Activated CD8-positive, alpha-beta memory T cell treated with anti-CD3 and anti-CD28 coated beads, Interleukin-2, amount 50 U/mL, for 1 hour (primary cell): ENCODE measurements around the gene DONSON.
A peak's percentile ranks its signal among the peaks of the same experiment; 100 is the strongest.
"Not testable (repeated sequence)": the region's sequence is repeated elsewhere in the genome, so short reads cannot be mapped to it uniquely, and the experiment has no call there.

Experiments used
- DNase-seq: peaks from one replicate; pipeline ENCODE4 v3.0.0-alpha.2; 2020; ENCODE audit errors: extremely low read depth

The DONSON gene, protein sequence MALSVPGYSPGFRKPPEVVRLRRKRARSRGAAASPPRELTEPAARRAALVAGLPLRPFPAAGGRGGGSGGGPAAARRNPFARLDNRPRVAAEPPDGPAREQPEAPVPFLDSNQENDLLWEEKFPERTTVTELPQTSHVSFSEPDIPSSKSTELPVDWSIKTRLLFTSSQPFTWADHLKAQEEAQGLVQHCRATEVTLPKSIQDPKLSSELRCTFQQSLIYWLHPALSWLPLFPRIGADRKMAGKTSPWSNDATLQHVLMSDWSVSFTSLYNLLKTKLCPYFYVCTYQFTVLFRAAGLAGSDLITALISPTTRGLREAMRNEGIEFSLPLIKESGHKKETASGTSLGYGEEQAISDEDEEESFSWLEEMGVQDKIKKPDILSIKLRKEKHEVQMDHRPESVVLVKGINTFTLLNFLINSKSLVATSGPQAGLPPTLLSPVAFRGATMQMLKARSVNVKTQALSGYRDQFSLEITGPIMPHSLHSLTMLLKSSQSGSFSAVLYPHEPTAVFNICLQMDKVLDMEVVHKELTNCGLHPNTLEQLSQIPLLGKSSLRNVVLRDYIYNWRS

DNA sequence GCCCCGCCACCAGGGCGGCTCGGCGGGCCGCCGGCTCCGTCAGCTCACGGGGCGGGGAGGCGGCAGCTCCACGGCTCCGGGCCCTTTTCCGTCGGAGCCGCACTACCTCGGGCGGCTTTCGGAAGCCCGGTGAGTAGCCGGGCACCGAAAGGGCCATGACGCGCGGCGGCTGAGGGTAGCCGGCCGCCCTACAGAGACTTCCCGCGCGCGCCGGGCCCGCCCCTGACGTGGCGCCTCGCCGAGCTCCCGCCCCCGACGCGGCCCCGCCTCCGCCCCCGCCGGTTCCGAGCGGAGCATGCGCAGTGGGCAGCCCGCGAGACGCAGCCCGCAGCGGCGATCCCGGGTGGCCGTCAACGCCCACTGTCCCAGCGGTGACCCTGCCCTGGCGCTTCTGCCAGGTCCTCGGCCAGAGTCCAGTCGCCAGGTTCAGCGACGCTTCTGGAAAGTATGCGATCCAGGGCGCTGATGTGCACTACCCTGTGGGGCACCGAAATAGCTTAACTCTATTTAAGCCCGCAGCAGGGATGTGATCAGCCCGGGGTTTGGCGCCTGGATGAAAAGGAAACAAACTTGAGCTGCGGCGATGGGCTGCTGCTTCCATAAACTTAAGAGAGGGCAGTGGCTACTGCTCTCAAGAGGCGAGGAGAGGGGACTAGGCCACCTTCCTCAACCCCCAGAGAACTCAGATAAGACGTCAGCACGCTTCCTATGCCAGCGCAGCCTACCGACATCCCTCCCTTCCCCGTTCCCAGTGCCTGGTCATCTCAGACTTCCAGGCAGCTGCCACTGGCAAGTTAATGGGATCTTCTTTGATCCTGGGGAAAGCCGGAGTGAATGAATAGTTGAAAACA lies at the start of gene DONSON:
Gene DONSON, minus strand, starts transcription at position 200 of the 851 bp plus-strand sequence. Its CDS starts 43 bp downstream, at position 157.
- peak; percentile 48 for DNase-seq

DNA sequence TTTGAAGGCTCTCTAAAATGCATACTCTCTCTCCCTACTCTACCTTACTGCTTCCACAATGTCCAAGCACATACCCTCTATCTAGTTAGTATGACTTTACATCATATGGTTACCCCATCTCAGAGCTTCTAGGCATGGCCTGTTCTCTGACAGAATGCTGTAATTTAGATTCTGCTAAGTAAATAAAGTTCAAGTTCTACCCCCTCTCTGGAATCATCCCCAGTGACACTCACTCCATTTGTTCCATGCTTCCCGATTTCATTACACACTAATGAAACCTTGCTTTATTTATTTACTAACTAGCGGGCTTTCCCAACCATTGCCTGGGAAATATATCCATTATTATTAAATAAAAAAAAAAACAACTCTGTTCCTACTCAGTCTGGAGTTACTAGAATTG lies 45.8 kb upstream of the DONSON start:
- no peak for DNase-seq

DNA sequence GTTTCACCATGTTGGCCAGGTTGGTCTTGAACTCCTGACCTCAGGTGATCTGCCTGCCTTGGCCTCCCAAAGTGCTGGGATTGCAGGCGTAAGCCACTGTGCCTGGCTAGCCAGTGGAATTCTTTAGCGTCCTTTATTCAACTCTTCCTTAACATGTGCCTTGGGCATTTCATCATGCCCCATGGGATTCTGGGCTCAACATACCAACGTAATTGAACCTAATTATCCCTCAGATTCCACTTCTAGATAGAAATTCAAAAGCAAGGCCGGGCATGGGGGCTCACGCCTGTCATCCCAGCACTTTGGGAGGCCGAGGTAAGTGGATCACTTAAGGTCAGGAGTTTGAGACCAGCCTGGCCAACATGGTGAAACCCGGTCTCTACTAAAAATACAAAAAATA lies 37.7 kb upstream of the DONSON start:
- not testable (repeated sequence) for DNase-seq

DNA sequence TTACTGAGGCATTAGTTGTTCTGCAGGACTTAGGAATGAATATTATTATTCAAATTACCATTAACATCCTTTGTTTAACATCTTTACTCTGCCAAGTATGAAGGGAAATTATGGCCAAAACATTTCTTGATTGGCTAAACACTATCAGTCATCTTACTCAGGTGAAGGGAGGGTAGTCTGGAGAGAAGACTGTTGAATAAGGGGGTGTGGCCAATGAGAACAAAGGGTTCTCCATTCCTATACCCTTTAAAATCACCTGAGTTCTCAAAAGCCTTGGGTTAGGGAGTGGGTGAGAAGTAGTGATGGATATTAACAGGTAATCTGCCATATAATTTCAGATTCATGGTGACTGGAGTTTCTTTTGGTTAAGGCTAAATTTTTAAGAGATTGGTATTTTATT lies 33.8 kb upstream of the DONSON start:
- no peak for DNase-seq

DNA sequence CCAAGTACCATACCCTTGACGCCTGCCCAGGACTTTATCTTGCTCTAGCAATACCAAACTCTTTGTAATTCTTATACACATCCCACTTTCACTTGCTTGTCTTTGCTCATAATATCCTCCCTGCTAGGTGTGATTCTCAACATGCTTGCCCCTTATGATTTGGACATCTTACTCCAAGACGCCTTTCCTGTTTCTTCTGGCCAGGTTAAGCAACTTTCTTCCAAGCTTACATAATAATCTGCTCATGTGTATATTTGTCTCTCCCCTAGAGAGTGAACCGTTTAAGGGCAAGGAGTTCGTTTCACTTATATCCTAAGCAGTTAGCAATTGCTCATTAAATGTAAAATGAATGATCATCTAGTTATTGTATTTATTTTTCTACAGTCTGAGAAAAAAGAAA lies 31.2 kb upstream of the DONSON start:
- DNase-seq: no peak

DNA sequence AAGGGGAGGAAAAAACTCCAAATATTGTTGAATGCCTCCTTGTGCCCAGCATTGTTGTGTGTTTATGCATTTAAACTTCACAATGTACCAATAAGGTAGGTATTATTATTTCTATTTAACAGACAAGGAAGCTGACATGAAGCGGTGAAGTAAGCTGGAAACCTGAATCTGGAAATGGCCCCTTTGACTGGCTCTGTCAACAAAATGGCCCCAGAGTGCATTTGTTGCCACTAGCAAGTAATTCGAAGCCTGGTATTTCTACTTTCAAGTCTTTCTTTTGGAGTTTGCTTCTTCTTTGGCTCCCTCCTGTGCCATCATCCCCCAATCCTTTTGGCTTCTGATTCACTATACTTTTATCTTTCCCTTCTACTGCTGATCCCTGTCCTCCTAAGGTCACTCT lies 29.9 kb upstream of the DONSON start:
- DNase-seq: no peak

DNA sequence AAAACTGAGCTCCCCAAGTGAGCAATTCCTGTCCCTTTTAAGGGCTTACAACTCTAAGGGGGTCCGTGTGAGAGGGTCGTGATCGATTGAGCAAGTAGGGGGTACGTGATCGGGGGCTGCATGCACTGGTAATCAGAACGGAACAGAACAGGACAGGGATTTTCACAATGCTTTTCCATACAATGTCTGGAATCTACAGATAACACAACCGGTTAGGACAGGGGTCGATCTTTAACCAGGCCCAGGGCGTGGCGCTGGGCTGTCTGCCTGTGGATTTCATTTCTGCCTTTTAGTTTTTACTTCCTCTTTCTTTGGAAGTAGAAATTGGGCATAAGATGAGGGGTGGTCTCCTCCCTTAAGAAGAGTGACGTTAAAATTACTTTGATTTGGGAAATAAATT lies 29.1 kb upstream of the DONSON start:
- DNase-seq: not testable (repeated sequence)

DNA sequence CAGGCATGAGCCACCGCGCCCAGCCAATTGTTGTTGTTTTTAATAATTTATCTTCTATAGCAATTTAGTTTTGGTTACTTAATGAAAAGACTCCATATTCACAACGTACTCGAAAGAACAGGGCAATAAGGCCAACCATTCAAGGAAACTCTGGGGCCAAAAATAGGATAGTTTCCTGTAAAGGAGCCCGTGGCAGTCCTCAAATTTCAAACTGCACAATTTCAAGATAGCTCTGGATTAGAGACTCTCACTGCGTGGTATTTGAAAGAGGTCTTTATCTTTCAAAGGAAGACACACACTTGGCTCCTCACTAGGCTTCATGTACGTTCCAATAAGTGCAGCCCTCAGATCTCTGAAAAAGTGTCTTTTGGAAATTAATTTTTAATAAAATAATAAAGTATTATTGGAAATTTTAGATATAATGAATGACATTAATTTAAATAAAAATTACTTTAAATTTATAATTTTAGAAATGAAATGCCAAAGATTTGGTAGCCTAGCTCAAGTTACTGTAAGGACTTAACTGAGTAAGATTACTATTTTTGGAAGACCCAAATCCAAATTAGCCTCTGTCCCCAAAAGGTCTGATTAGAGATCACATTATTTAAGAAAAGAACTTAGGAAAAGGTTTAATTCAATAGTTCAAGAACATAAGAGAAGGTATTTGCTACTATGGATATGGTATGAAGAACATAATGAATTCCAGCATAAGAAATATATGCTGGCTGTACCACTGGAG lies 22.7 kb upstream of the DONSON start:
- no peak for DNase-seq

DNA sequence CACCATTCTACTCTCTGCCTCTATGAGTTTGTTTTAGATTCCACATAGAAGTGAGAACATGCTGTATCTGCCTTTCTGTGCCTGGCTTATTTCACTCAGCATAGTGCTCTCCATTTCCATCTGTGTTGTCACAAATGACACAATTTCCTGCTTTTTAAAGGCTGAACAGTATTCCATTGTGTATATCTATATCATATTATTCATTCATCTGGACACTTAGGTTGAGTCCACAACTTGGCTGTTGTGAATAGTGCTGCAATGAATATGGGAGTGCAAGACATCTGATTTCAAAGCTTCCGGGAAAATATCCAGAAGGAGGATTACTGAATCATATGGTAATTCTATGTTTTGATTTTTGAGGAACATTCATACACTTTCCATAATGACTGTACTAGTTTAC lies 20.1 kb upstream of the DONSON start:
- DNase-seq: no peak

DNA sequence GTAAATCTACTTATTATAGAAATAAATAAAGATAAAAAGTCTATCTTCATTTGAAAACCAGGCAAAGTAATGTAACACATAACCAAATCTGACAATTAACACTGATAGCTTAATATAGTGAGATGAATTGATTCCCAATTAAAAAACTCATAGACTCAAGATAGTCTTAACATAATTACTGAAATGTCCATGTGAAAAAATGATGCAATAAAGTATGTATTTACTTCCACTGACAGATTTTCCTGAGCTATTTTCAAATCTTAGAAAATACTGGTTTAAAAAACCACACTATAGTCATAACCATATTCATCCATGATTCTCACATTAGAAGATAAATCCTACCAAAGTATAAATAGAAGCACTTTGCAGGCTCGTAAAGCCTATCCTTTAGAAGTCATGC lies 9.6 kb upstream of the DONSON start:
- DNase-seq: no peak

DNA sequence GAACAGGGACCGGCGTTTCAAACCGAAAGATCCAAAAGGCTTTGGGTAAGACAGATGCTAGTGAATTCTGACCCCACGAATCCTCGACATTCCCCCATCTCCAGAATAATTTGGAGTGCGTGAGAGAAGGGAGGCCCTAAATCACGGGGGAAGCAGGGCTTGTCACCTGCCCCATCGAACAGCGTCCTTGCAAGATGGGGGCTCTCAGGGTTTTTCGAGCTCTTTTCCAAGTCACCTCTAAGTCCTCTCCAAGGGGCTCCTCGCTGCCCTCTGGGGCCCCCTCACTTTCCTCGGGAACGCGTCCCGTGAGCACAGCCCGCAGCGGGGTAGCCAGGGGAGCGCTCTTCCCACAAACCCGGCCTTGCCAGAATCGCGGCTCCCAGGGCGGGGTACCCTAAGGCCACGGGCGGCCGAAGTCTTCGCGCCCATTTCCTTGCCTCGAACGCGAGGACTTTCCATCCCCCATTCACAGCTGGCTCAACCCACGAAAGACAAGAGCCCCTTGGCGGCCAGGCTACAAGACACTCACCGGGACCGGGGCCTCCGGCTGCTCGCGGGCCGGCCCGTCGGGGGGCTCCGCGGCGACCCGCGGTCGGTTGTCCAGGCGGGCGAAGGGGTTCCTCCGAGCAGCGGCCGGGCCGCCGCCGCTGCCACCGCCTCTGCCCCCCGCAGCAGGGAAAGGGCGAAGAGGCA lies 546 bp downstream of the DONSON start:
- DNase-seq: no peak

DNA sequence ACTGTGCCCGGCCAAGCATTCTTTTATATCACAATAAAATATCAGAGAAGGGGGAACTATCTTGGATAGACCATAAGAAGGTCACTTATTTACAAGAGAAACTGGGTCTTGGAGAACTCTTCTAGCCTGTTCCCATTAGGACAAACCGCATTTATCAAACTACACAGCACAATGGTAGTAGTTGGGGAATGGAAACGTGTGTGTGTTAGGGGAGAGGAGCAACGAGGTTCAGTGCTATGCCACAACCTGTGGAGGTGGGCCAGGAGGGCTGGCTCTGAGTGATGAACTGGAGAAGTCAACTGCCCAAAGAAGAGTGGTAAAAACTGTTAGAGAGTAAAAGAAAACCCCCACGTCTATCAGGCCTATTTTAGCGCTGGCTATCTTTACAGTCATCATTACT lies 1.6 kb downstream of the DONSON start:
- DNase-seq: no peak

DNA sequence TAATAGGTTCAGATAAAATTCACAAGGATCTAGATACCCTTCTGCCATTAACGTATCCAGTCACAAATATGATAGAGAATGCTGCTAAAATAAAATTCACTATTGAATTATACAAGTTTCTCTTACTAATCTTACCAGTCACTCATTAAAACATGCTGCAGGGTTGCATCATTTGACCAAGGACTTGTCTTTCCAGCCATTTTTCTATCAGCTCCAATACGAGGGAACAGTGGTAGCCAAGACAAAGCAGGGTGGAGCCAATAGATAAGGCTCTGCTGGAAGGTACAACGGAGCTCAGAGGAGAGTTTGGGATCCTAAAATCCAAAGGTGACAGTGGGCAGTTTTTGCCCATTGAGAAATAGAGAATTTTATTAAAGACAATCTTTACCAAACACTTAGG lies 4.0 kb downstream of the DONSON start:
- no peak for DNase-seq

DNA sequence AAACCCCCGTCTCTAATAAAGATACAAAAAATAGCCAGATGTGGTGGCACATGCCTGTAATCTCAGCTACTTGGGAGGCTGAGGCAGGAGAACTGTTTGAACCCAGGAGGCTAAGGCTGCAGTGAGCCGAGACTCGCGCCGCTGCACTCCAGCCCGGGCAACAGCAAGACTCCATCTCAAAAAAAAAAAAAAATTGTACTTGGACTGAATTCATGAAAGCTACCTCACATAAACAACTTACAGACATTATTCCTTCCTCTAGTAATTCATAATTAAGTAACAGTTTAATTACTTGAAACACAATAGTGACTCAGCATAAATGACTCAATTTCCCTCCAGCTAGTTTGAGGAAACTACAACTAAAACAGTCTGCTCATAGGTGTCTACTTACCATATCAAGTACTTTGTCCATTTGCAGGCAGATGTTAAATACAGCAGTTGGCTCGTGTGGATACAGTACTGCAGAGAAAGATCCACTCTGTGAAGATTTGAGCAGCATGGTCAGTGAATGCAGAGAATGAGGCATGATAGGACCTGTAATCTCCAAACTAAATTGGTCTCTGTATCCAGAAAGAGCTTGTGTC lies 9.4 kb downstream of the DONSON start:
- DNase-seq: no peak

DNA sequence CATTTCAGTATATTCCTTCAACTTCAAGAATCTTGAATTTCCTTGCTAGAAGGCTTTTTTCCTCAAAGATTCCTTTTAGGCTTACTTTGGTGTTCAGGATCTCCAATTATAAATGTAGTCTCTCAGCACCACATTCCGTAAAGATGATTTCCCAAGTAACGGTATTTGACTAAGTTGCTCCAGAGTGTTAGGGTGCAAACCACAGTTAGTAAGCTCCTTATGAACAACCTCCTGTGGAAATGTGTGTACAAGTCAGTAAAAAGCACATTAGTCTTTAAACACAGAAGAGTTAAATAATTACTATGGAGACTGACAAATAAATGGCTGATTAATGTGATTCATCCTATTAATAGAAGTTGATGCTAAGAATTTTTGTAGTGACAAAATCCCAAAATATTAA lies 10.3 kb downstream of the DONSON start:
- no peak for DNase-seq

DNA sequence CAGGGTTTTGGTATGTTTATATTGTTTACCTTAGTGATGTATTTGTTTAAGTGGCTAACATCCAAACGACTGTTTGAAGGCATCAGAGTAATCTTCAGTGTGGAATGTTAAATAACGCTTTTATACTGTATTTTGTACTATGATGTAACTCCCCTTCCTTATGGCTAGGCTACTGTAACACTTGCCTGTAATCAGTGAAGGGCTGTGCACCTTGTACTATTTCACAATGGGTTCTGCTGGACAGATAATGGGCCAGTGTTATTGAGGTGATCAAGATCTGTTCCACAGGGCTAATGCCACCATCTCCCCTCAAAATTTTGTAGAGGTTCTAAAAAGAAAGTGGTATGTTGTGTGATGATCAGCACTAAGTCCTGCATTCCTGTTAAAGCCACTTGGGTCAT lies 11.7 kb downstream of the DONSON start:
- DNase-seq: not testable (repeated sequence)

DNA sequence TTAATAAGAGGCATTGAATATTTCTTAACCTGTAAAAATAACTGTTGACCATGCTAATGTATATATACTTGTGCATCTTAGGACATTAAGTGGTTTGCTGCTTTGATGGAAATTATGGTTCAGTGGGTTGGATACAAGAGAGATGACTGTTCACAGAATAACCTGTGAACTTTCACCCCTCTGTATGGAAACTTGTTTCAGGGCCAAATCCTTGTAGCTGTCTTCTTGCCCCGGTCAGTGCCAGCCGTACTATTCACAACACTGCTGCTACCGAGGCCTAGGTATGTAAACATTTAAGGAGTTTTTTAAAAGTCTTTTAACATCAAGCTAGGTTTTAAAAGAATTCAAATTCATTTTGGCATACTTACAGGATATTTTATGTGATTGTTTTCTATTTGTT lies 16.1 kb downstream of the DONSON start:
- DNase-seq: no peak

DNA sequence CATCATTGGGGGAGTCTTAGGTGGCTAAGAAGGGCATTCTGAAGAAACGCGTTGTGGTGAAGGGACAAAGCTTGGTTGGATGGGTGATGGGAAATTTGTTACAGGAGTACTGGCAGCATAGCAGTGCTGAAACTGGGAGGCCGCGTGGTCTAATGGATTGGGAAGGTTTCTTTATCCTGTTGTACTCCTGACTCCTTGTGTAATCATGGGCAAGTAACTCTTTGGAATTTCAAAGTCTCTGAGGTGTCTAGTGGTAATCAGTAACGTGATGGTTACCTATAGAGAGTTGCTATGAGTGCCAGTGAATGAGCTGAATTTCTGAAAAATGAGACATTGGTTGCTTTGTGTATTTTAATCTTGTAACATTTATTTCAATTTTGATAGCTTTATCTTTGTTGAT lies 18.5 kb downstream of the DONSON start:
- no peak for DNase-seq

DNA sequence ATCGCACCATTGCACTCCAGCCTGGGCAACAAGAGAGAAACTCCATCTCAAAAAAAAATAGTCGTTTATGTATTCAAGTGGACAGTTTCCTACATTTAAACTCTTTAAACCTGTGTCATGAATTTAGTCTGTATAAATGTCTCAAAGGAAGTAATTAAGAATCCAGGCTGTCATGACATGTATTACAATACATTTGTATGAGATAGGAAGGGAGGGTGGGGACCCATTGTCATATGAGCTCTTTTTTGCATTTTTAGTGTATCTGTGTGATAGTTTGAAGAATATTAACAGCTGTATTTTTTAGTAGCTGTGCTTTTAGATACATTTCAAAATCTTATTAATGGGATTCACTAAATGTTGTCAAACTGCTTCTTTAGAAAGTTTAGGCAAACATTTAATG lies 20.0 kb downstream of the DONSON start:
- DNase-seq: no peak

DNA sequence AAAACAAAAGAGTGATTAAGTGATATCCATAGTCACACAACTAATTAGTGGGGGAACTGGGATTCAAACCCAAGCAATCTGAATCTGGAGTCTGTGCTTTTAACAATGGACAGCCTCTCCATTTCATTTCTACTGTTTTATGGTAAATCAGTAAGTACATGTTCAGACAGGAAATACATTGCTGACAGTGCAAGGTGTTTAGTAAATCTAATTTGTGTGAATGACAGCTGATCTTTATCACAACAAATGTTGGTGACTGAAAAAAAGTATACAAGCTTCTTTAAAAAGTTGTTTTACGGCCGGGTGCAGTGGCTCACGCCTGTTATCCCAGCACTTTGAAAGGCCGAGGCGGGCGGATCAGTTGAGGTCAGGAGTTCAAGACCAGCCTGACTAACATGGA lies 20.6 kb downstream of the DONSON start:
- no peak for DNase-seq

DNA sequence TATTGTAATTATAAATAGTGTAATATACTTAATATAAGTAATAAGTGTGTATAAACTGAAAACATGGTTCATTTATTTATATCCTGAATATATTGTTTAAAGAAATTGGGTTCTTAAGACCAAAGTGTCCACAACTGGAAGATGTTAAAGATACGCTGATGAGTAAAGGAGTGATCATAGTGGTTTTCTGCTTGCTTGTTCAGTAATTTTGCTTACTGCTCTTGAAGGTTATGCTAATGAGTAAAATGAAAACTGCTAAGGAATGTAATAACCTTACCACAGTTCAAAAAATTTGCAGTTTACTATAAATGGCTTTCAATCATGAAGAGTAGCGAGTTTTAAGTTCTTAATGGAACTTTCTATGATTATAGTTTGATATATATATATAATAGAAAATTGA lies 22.0 kb downstream of the DONSON start:
- no peak for DNase-seq
